Stimulated activated CD8-positive, alpha-beta memory T cell treated with anti-CD3 and anti-CD28 coated beads, Interleukin-7, amount 100 ng/mL, for 1 hour (primary cell): Measurements from ENCODE around the gene DPP10.
"Not testable (repeated sequence)": the region's sequence is repeated elsewhere in the genome, so short reads cannot be mapped to it uniquely, and the experiment has no call there.

Source experiments
- DNase-seq, 2 donors: peaks; one replicate each; pipeline ENCODE4 v3.0.0-alpha.2; 2020; ENCODE audit warnings: low read depth in 2 of 2

DPP10 gene

GRCh38 chr2:114962532-114962931 is 520.1 kb downstream of the DPP10 start:
- DNase-seq, result no peak

- no peak for DNase-seq
Observed at GRCh38 chr2:114968748-114969400, 526.4 kb downstream of the DPP10 start.

GRCh38 chr2:115004321-115004720 is 561.9 kb downstream of the DPP10 start:
- DNase-seq, result not testable (repeated sequence)

- no peak for DNase-seq
Observed at GRCh38 chr2:115011721-115012120, 569.3 kb downstream of the DPP10 start.

- not testable (repeated sequence) for DNase-seq
Observed at GRCh38 chr2:115022013-115022412, 579.6 kb downstream of the DPP10 start.

GRCh38 chr2:115034801-115035200 is 592.4 kb downstream of the DPP10 start:
- DNase-seq, result no peak

- DNase-seq, result no peak
Observed at GRCh38 chr2:115036818-115037217, 594.4 kb downstream of the DPP10 start.

GRCh38 chr2:115057473-115057872 is 615.0 kb downstream of the DPP10 start:
- DNase-seq, result no peak

- no peak for DNase-seq
Observed at GRCh38 chr2:115070002-115070401, 627.6 kb downstream of the DPP10 start.

- DNase-seq, result no peak
Observed at GRCh38 chr2:115071534-115071933, 629.1 kb downstream of the DPP10 start.

GRCh38 chr2:115075800-115076199 is 633.4 kb downstream of the DPP10 start:
- no peak for DNase-seq

- no peak for DNase-seq
Observed at GRCh38 chr2:115077626-115078025, 635.2 kb downstream of the DPP10 start.

- DNase-seq, result no peak
Observed at GRCh38 chr2:115083225-115083624, 640.8 kb downstream of the DPP10 start.

GRCh38 chr2:115083711-115084110 is 641.3 kb downstream of the DPP10 start:
- DNase-seq, result no peak

- no peak for DNase-seq
Observed at GRCh38 chr2:115084446-115084845, 642.0 kb downstream of the DPP10 start.

GRCh38 chr2:115086051-115086620 is 643.7 kb downstream of the DPP10 start:
- DNase-seq, result not testable (repeated sequence)

- DNase-seq, result no peak
Observed at GRCh38 chr2:115094441-115094840, 652.0 kb downstream of the DPP10 start.

- no peak for DNase-seq
Observed at GRCh38 chr2:115105966-115106365, 663.5 kb downstream of the DPP10 start.

- DNase-seq, result no peak
Observed at GRCh38 chr2:115115135-115115534, 672.7 kb downstream of the DPP10 start.

GRCh38 chr2:115118306-115118705 is 675.9 kb downstream of the DPP10 start:
- no peak for DNase-seq

- no peak for DNase-seq
Observed at GRCh38 chr2:115119086-115119485, 676.6 kb downstream of the DPP10 start.

GRCh38 chr2:115122701-115123100 is 680.3 kb downstream of the DPP10 start:
- DNase-seq, result no peak

GRCh38 chr2:115124817-115125216 is 682.4 kb downstream of the DPP10 start:
- no peak for DNase-seq

GRCh38 chr2:115129536-115129935 is 687.1 kb downstream of the DPP10 start:
- DNase-seq, result no peak
